ENCODE data around the gene COMMD1.

DNA sequence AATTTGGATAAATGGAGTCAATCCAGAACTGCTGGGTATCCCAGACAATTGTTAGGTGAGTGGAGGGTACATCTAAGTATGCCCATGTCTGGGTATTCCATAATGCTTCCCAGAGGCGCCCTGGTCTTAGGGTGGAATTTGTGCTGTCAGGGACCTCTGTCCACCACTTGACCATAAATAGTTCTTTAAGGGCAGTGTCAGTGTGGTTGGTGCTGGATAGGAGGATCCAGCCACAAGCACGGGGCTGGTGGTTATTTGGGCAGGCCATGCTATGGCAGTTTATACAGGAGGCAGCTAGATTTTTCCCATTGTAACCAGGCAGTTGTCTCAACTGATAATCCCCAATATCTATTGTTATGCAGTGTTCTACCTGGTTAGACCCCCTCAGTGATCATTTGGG is 186.0 kb downstream of the COMMD1 start:
- no peak for TF ChIP-seq POLR2A (IDR thresholded peaks at IDR 0.05)
- TF ChIP-seq, protein P1, sequence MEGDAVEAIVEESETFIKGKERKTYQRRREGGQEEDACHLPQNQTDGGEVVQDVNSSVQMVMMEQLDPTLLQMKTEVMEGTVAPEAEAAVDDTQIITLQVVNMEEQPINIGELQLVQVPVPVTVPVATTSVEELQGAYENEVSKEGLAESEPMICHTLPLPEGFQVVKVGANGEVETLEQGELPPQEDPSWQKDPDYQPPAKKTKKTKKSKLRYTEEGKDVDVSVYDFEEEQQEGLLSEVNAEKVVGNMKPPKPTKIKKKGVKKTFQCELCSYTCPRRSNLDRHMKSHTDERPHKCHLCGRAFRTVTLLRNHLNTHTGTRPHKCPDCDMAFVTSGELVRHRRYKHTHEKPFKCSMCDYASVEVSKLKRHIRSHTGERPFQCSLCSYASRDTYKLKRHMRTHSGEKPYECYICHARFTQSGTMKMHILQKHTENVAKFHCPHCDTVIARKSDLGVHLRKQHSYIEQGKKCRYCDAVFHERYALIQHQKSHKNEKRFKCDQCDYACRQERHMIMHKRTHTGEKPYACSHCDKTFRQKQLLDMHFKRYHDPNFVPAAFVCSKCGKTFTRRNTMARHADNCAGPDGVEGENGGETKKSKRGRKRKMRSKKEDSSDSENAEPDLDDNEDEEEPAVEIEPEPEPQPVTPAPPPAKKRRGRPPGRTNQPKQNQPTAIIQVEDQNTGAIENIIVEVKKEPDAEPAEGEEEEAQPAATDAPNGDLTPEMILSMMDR (IDR thresholded peaks at IDR 0.05) = no peak

Measured in gastroesophageal sphincter (tissue), 3 donors.